PC-9 (cell line): ENCODE results near the gene NRARP.

Source experiments
- CTCF ChIP-seq: fragments of 200-600 bp; sonication (generic); conservative IDR thresholded peaks from 2 replicates; pipeline ENCODE4 v1.6.1; 2017; ENCODE audit warnings: mixed run types, antibody characterized with exemption, mild to moderate bottlenecking, moderate library complexity
- EZH2 ChIP-seq: fragments of 200-600 bp; sonication (generic); IDR thresholded peaks from 2 replicates; pipeline ENCODE4 v1.8.0; 2017; ENCODE audit warnings: antibody characterized with exemption, low read depth

- no peak for TF ChIP-seq EZH2
- TF ChIP-seq CTCF, result no peak; the same call in 1 of the 2 replicates
Measured at GRCh38 chr9:137350696-137351584, 48.9 kb upstream of the NRARP start.
